Measurements from ENCODE around the gene SLC41A1. TPM values are rescaled to one million over a fixed set of nuclear protein-coding genes. Genes with fewer than 3 reads are reported as not detected.

Gene SLC41A1
- polyA plus RNA-seq, 1 of the 3 experiments (the other 2 are of a cell fraction): 18.3 TPM

- TF ChIP-seq YY1 (IDR thresholded peaks at IDR 0.05; ENCODE audit: low read depth) (no peak), TAF1 (IDR thresholded peaks at IDR 0.05; ENCODE audit: borderline replicate concordance, low read depth, low read length) (no peak), REST (IDR thresholded peaks at IDR 0.05; ENCODE audit: low read depth, low read length) (no peak), RFX5 (IDR thresholded peaks at IDR 0.05; ENCODE audit: low read length) (no peak), MXI1 (IDR thresholded peaks at IDR 0.05; ENCODE audit: low read depth, low read length) (no peak), POLR2AphosphoS5 (IDR thresholded peaks at IDR 0.05; ENCODE audit: low read depth, low read length) (no peak), NRF1 (IDR thresholded peaks at IDR 0.05; ENCODE audit: low read depth, low read length) (no peak), USF2 (IDR thresholded peaks at IDR 0.05; ENCODE audit: borderline replicate concordance, low read depth, low read length) (no peak), SIN3A (IDR thresholded peaks at IDR 0.05; ENCODE audit: borderline replicate concordance, low read depth, low read length) (no peak), CHD2 (IDR thresholded peaks at IDR 0.05; ENCODE audit: low read length, partially characterized antibody) (no peak), SMC3 (IDR thresholded peaks at IDR 0.05; ENCODE audit: low read depth, low read length) (no peak)
- TF ChIP-seq, protein P1, sequence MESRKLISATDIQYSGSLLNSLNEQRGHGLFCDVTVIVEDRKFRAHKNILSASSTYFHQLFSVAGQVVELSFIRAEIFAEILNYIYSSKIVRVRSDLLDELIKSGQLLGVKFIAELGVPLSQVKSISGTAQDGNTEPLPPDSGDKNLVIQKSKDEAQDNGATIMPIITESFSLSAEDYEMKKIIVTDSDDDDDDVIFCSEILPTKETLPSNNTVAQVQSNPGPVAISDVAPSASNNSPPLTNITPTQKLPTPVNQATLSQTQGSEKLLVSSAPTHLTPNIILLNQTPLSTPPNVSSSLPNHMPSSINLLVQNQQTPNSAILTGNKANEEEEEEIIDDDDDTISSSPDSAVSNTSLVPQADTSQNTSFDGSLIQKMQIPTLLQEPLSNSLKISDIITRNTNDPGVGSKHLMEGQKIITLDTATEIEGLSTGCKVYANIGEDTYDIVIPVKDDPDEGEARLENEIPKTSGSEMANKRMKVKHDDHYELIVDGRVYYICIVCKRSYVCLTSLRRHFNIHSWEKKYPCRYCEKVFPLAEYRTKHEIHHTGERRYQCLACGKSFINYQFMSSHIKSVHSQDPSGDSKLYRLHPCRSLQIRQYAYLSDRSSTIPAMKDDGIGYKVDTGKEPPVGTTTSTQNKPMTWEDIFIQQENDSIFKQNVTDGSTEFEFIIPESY (IDR thresholded peaks at IDR 0.05; ENCODE audit: borderline replicate concordance, low read depth): no peak
- TF ChIP-seq, protein P2, sequence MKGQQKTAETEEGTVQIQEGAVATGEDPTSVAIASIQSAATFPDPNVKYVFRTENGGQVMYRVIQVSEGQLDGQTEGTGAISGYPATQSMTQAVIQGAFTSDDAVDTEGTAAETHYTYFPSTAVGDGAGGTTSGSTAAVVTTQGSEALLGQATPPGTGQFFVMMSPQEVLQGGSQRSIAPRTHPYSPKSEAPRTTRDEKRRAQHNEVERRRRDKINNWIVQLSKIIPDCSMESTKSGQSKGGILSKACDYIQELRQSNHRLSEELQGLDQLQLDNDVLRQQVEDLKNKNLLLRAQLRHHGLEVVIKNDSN (IDR thresholded peaks at IDR 0.05; ENCODE audit: borderline replicate concordance, low read depth): no peak
- Histone ChIP-seq H3K27me3 (ENCODE audit: insufficient read depth) (no peaks in the 10 kb centered on the region), H3K4me1 (ENCODE audit: control insufficient read depth in 1 of 2, insufficient read depth in 2 of 2, low read depth in 1 of 2, low read length in 1 of 2) (peaks cover 0 to 14% of the 10 kb centered on the region in 2 experiments; a peak in 1 of 4 replicates), H3K9me2 (no peaks in the 10 kb centered on the region), H3K4me2 (no peak overlapping the region), H4K20me1 (ENCODE audit: insufficient read depth) (no peaks in the 10 kb centered on the region), H3K9me3 (no peaks in the 10 kb centered on the region), H3F3A (replicated peaks; ENCODE audit: insufficient read depth) (no peaks in the 10 kb centered on the region), H3K9ac (no peak overlapping the region), H3K4me3 (ENCODE audit: low read depth in 2 of 2, low read length in 1 of 2) (no peak overlapping the region), H3K36me3 (replicated peaks in 1 of 2; ENCODE audit: control insufficient read depth in 1 of 2, insufficient read depth in 2 of 2, low read length in 1 of 2) (peaks cover 0 to 21% of the 10 kb centered on the region in 2 experiments), H3K79me2 (ENCODE audit: insufficient read depth) (no peaks in the 10 kb centered on the region), H2AFZ (ENCODE audit: low read depth) (no peak overlapping the region), H3K27ac (ENCODE audit: low read depth in 2 of 2, low read length in 1 of 2) (no peak overlapping the region)
- POLR2A ChIA-PET: no interaction called here
- no peak for DNase-seq
- WGBS (ENCODE audit: low lambda C conversion rate): 100% methylated on average over 2 of the region's 2 CpGs
- CTCF ChIA-PET: interaction anchor here (1.1 to 3.0 kb wide), 4 partner anchors 10 to 173 kb away, joined by 3 to 24 read pairs (median 9); no protein-coding TSS in a partner anchor
These were observed 8.4 kb downstream of the SLC41A1 start for GRCh38 chr1:205804605-205805004.

Data from SK-N-SH (cell line).